Stimulated activated naive CD8-positive, alpha-beta T cell treated with anti-CD3 and anti-CD28 coated beads, Interleukin-15, Interleukin-2, amounts not matched to agents 100 ng/mL and 50 ng/mL, for 24 hours (primary cell): Measurements from ENCODE around the gene OTOGL.

Source experiments
- H3K27ac Mint-ChIP-seq: one replicate; pipeline ENCODE4 v1.8.0; 2021; ENCODE audit warnings: mild to moderate bottlenecking, mixed read lengths
- H3K27me3 Mint-ChIP-seq: one replicate; pipeline ENCODE4 v1.8.0; 2021; ENCODE audit warnings: mixed read lengths
- H3K36me3 Mint-ChIP-seq: one replicate; pipeline ENCODE4 v1.8.0; 2021; ENCODE audit warnings: low read depth, mixed read lengths
- H3K4me1 Mint-ChIP-seq: one replicate; pipeline ENCODE4 v1.8.0; 2021; ENCODE audit warnings: low read depth, mixed read lengths
- H3K4me3 Mint-ChIP-seq: one replicate; pipeline ENCODE4 v1.8.0; 2021; ENCODE audit warnings: mild to moderate bottlenecking, mixed read lengths
- H3K9me3 Mint-ChIP-seq: one replicate; pipeline ENCODE4 v1.8.0; 2021; ENCODE audit warnings: mixed read lengths

OTOGL gene

DNA sequence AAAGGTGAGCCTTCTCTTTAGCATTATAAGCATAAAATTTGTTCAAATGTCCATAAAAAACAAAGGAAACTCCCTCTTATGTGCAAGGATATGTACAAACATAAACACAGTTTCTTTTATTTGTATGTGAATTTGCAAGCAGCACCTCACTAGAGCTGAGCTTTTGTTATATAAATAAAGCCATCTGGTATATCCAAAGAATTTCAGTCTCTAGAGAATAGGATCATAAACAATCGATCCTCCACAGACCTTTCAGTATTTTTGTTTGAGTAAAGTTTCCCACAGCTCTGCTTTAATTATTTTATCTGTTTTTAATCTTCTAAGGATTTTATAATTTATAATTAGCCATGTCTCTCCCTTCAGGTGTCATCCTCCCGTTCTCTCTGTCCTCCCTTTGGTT is 89.2 kb downstream of the OTOGL start:
- Mint-ChIP-seq H3K36me3 (no peaks in the 10 kb centered on the region), H3K4me1 (peaks cover 6% of the 10 kb centered on the region), H3K27ac (no peak overlapping the region), H3K9me3 (no peaks in the 10 kb centered on the region), H3K27me3 (peaks cover 9% of the 10 kb centered on the region), H3K4me3 (no peak overlapping the region)

DNA sequence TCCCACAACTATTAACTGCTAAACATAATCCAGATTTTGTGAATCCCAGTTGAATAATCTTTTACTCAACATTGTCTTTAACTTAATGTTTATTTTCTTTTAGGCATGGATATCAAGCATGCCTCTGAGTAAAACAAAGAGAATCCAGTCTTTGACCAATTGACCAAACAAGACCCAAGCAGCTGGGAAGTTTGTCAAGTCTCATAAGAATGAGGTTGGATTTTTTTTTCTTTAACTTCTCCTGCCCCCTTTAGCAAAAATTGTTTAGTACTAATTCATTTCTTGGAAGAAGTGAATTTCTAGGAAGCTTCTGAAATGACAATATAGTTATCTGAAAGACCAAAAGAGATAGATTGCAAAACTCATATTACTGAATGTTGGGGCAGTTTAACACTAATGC is 89.9 kb downstream of the OTOGL start:
- no peaks in the 10 kb centered on the region for H3K9me3 Mint-ChIP-seq
- peaks cover 9% of the 10 kb centered on the region for H3K27me3 Mint-ChIP-seq
- no peaks in the 10 kb centered on the region for H3K36me3 Mint-ChIP-seq
- no peak overlapping the region for H3K4me3 Mint-ChIP-seq
- H3K4me1 Mint-ChIP-seq, result peaks cover 6% of the 10 kb centered on the region
- H3K27ac Mint-ChIP-seq, result no peak overlapping the region

DNA sequence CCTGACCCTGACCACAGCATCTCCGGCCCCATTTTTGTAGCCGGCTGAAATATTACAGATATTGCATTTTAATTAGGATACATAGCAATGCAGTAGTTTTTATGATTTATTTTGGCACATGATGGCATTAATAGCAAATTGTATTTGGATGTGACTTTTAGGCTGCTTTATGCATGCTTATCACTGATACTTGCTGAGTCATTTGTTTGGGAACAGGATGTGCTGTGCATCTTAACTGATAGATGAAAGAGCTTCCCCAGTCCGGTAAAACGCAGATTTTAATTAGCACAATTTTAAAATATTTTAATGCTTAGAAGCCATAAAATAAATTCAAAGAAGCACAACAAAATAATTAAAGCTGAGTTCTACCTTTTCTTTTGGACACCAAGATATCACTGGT is 90.7 kb downstream of the OTOGL start:
- peaks cover 6% of the 10 kb centered on the region for H3K4me1 Mint-ChIP-seq

DNA sequence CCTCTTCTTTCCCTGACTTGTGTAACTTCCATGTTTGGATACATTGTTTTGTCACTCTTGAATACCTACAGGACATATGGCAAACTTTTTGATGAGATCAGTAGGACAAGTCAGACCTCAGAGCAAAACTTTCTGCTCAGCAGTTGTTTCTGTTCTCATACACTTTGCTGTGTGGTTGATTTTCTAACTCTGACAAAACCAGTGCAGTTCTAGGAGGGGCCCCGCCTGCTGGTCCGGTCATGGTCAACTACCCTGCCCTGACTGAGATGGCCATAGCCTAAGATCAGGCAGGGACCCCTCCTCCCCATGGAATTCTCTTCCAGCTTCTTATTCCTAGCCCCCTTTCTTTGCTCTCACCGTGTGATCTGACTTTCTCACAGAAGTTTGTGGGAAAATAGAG is 92.8 kb downstream of the OTOGL start:
- H3K27me3 Mint-ChIP-seq, result peaks cover 9% of the 10 kb centered on the region
- peaks cover 6% of the 10 kb centered on the region for H3K4me1 Mint-ChIP-seq

More for the DNA sequence above, 90.7 kb downstream of the OTOGL start:
- Mint-ChIP-seq H3K4me3 (no peak overlapping the region), H3K9me3 (no peaks in the 10 kb centered on the region), H3K27ac (no peak overlapping the region), H3K36me3 (no peaks in the 10 kb centered on the region), H3K27me3 (peaks cover 9% of the 10 kb centered on the region)

DNA sequence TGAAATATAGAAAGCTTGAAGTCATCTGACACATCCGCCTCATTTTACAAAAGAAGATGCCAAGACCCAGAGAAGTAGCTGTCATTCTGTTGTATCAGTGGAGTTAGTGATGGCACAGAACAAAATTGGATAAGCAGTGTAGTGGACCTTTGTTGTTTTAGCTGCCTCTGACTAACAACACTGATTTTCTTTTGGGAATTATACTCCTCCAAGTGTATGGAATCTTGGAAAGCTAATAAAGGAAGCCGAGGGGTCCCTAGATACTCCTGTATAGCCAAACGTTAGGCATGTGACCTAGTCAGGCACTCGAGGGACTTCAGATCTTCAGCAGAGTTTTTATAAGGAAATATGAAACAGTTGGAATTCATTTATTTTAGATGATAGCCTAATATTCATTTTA is 94.5 kb downstream of the OTOGL start:
- Mint-ChIP-seq H3K36me3 (no peaks in the 10 kb centered on the region), H3K27ac (no peak overlapping the region), H3K4me3 (no peak overlapping the region), H3K4me1 (peaks cover 1% of the 10 kb centered on the region), H3K27me3 (peaks cover 10% of the 10 kb centered on the region), H3K9me3 (no peaks in the 10 kb centered on the region)

More for the DNA sequence above, 92.8 kb downstream of the OTOGL start:
- no peaks in the 10 kb centered on the region for H3K9me3 Mint-ChIP-seq
- no peak overlapping the region for H3K4me3 Mint-ChIP-seq
- no peak overlapping the region for H3K27ac Mint-ChIP-seq
- H3K36me3 Mint-ChIP-seq, result no peaks in the 10 kb centered on the region

DNA sequence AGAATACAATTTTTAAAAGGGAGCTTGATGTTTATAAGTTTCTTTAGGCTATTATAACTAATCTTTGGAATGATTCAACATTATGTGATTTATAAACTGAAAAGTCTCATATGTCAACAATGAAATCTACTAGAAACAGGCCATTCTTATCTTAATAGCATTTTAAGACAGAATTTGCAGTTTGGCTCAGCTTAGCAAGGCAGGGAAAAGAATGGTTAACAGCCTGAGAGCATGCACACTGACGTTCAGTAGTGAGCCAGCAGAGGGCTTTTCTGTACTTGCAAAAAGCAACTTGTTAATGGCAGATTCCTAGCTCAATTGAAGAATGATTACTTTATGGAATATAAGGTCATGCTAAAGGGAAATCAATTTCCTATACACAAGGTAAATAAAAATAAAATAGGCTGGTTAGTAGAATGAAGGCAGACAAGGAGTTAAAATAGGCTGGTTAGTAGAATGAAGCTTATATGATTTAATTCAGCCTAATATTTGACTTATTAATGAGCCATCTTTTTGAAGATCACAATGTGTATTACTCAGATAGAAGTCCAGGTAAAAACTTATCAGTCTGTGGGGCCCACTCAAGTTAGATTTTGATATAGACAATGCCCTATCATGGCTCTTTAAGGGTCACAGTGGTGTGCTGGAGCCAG is 95.9 kb downstream of the OTOGL start:
- H3K4me3 Mint-ChIP-seq, result no peak overlapping the region
- H3K36me3 Mint-ChIP-seq, result no peaks in the 10 kb centered on the region
- H3K27ac Mint-ChIP-seq, result no peak overlapping the region
- H3K9me3 Mint-ChIP-seq, result no peaks in the 10 kb centered on the region
- no peaks in the 10 kb centered on the region for H3K4me1 Mint-ChIP-seq
- H3K27me3 Mint-ChIP-seq, result peaks cover 18% of the 10 kb centered on the region

DNA sequence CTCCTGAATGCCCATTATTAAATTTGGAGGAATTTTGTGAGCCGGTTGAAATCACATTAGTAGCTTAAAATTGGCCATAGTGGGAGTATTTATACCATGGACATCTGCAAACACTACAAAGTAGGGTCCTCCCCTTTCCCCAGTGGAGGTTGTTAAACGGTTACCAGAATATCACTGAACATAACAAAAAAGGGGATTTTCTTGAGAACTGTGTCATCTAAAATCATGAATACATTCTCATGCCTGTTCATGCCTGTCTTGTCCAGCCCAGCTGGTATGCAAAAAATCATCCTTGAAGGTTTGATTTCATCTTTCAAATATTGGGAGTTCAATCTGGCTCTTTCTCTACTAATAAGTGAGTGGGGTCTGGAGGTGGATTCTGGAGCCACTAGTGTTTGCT is 96.4 kb downstream of the OTOGL start:
- H3K4me1 Mint-ChIP-seq, result no peaks in the 10 kb centered on the region
- no peak overlapping the region for H3K27ac Mint-ChIP-seq
- H3K36me3 Mint-ChIP-seq, result no peaks in the 10 kb centered on the region
- H3K4me3 Mint-ChIP-seq, result no peak overlapping the region
- no peaks in the 10 kb centered on the region for H3K9me3 Mint-ChIP-seq
- H3K27me3 Mint-ChIP-seq, result peaks cover 17% of the 10 kb centered on the region

DNA sequence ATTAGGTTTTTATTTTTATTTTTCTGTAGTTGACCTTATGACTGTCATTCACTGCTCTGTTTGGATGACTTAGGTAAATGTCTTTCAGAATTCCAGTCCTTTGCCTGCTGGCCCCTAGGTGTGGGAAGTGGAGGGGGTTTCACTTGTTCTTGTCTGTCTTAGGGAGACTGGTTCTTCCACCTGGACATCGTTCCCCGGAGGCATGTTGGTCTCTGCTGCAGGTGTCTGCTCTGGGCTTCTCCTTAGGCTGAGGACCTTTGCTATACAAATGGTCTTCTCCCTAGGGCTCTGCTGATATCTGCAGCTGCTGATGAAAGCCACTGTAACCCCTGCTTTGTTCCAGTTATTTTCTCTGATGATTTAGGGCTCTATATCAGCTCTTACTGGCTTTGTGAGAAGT is 97.1 kb downstream of the OTOGL start:
- Mint-ChIP-seq H3K4me1 (no peaks in the 10 kb centered on the region), H3K9me3 (no peaks in the 10 kb centered on the region), H3K27me3 (peaks cover 15% of the 10 kb centered on the region), H3K27ac (no peak overlapping the region), H3K4me3 (no peak overlapping the region), H3K36me3 (no peaks in the 10 kb centered on the region)

DNA sequence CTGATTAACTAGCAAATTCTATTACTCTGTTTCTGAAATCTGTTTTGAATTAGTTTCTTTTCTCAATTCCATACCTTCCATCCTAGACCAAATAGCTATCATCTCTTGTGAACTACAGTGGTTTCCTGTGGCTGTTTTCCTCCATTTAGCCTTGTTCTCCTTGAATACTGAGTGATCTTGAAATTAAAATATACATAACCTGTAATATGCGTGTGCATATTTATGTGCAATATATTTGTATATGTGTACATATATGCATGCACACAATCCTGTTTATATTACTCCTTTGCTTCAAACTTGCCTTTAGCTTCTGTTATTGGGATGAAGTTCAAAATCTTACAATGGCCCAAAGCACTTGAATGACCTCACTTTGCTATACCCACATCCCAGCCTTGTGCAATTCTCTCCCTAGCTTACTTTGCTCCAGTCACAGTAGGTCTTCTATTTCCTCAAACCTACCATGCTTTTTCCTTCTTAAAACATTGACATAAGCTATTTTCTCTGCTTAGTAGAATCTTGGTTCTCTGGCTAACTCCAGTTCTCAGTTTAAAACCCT is 99.5 kb downstream of the OTOGL start:
- Mint-ChIP-seq H3K27me3 (peaks cover 14% of the 10 kb centered on the region), H3K4me1 (no peaks in the 10 kb centered on the region), H3K4me3 (no peak overlapping the region), H3K36me3 (no peaks in the 10 kb centered on the region), H3K9me3 (no peaks in the 10 kb centered on the region), H3K27ac (no peak overlapping the region)

DNA sequence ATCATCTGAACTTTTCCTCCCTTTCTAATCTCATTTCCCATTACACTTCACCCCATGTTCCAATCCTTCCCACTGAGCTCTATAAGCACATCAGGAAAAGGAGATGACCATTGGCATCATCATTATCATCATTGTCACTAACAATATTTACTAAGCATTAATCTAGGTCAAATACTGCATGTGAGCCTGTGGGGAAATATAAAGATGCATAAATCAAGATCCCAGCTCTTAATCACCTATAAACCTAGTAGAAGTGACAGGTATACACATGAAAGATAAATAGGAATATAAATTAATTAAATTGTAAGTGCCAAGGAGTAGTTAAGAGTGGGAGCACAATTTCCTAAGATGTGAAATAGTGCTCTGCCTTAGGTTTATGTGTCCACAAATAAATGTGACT is 100.6 kb downstream of the OTOGL start:
- Mint-ChIP-seq H3K27ac (no peak overlapping the region), H3K27me3 (peaks cover 17% of the 10 kb centered on the region), H3K36me3 (no peaks in the 10 kb centered on the region), H3K9me3 (no peaks in the 10 kb centered on the region), H3K4me1 (no peaks in the 10 kb centered on the region), H3K4me3 (no peak overlapping the region)

DNA sequence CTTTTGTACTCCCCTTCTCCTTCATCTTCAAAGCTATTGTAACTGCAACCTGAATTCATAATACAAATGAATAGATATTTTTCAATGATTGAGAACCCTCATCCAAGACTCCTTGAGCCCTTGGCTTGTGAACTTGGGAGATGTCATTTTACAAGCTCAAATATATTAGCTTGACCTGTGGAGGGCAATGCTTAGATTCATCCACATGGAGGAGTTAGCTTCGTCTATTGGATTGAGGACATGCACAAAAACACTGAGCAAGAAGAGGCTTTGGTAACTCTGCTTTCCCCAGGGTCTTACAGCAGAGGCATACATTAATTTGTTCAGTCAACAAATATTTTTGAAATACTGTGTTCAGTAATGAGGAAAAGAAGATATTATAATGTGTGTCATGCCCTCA is 101.1 kb downstream of the OTOGL start:
- no peak overlapping the region for H3K27ac Mint-ChIP-seq
- no peaks in the 10 kb centered on the region for H3K9me3 Mint-ChIP-seq
- H3K4me1 Mint-ChIP-seq, result no peaks in the 10 kb centered on the region
- H3K27me3 Mint-ChIP-seq, result peaks cover 17% of the 10 kb centered on the region
- no peak overlapping the region for H3K4me3 Mint-ChIP-seq
- H3K36me3 Mint-ChIP-seq, result no peaks in the 10 kb centered on the region

DNA sequence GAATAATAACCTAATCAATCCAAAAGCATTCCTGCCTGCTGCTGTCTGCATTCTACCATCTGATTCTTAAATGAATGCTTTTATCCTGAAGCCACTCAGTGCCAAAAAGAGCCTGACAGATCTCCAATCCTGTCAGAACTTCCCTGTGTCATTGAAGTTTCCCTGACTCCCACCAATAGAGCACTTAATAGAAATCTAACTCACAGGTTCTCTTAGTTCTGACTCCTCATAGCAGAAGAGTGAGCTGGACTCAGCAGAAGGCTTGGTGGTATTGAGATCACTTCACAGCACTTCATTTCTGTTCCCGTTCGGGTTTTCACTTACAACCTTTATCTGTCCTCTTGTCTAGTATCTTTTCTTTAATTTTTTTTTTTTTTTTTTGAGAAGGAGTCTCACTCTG is 102.6 kb downstream of the OTOGL start:
- peaks cover 21% of the 10 kb centered on the region for H3K27me3 Mint-ChIP-seq

DNA sequence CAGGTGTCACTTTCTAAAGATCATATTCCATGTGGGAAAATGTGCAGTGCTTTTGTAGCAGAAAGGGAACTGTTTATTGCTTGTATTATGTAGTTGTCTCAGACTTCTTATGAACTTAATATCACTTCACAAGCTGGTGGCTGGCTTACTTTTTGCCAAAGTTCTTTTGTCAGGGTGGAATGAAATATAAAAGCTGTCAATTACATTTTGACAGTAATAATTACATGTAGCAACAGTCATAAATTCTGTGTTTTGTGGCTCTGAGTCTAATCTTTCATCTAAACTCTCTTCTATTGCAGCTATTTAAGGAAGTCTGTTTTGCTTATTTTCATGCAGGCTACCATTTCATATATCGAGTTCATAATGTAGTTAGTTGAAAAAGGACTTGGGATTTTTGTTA is 106.6 kb downstream of the OTOGL start:
- no peaks in the 10 kb centered on the region for H3K36me3 Mint-ChIP-seq
- H3K4me1 Mint-ChIP-seq, result no peaks in the 10 kb centered on the region
- no peak overlapping the region for H3K4me3 Mint-ChIP-seq
- H3K27me3 Mint-ChIP-seq, result peaks cover 9% of the 10 kb centered on the region
- no peak overlapping the region for H3K27ac Mint-ChIP-seq
- no peaks in the 10 kb centered on the region for H3K9me3 Mint-ChIP-seq

More for the DNA sequence above, 102.6 kb downstream of the OTOGL start:
- H3K4me3 Mint-ChIP-seq, result no peak overlapping the region
- H3K27ac Mint-ChIP-seq, result no peak overlapping the region
- no peaks in the 10 kb centered on the region for H3K4me1 Mint-ChIP-seq
- H3K36me3 Mint-ChIP-seq, result no peaks in the 10 kb centered on the region
- no peaks in the 10 kb centered on the region for H3K9me3 Mint-ChIP-seq

DNA sequence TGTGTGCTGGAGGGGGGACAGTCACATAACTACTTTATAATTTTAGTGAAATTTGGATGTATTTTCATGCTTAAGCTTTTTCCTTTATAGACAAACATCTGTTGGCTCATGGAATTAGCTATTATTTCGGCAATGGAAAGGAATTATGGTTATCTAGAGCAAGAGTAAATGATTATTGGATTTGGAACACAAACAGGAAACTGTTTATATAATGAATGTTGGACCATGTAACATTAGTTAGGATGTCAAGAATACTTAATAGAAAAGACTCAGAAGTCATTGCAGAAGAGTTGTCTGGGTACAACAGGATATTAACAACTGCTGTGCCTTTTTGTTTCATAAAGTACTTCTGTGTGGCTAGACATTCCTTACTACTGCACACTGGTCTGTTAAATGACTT is 108.7 kb downstream of the OTOGL start:
- Mint-ChIP-seq H3K4me3 (no peak overlapping the region), H3K27ac (no peak overlapping the region), H3K4me1 (no peaks in the 10 kb centered on the region), H3K27me3 (peaks cover 12% of the 10 kb centered on the region), H3K9me3 (no peaks in the 10 kb centered on the region), H3K36me3 (no peaks in the 10 kb centered on the region)

DNA sequence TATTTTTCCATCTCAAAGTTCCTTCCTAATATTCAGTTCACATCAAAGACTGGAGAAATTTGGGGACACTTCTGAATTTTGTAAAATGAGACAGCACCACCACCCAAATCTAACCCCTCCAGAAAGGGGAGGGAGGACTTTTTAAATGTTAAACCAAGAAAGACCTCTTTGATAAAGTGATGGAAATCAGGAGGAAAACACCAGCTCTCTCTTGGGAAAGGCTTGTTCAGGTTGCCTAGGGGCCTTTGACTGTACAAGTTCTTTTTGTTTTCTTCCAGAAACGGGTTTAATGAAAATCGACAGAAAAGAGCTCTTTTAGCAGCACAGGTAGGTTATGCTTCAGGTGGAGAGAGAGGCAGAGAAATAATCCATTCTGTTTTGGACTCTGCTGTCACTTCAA is 112.3 kb downstream of the OTOGL start:
- Mint-ChIP-seq H3K27ac (no peak overlapping the region), H3K36me3 (no peaks in the 10 kb centered on the region), H3K27me3 (peaks cover 4% of the 10 kb centered on the region), H3K4me3 (no peak overlapping the region), H3K9me3 (no peaks in the 10 kb centered on the region), H3K4me1 (no peaks in the 10 kb centered on the region)
